Nephron (organoid): ENCODE data around the gene SLC35C1.

Source experiments
- H3K27ac Mint-ChIP-seq, 3 experiments: 2 replicates each; pipeline ENCODE4 v1.8.0; 2020; ENCODE audit warnings: mixed read lengths in 3 of 3, mild to moderate bottlenecking in 2 of 3, moderate library complexity in 1 of 3
- H3K27me3 Mint-ChIP-seq: 2 replicates; pipeline ENCODE4 v1.8.0; 2021; ENCODE audit warnings: low read depth, mild to moderate bottlenecking, moderate library complexity, mixed read lengths
- H3K36me3 Mint-ChIP-seq: 2 replicates; pipeline ENCODE4 v1.8.0; 2020; ENCODE audit warnings: low read depth, mixed read lengths
- H3K4me1 Mint-ChIP-seq: 2 replicates; pipeline ENCODE4 v1.8.0; 2020; ENCODE audit warnings: mixed read lengths
- H3K4me3 Mint-ChIP-seq, 3 experiments: 2 replicates each; pipeline ENCODE4 v1.8.0; 2020; ENCODE audit warnings: mild to moderate bottlenecking in 3 of 3, mixed read lengths in 3 of 3, moderate library complexity in 2 of 3
- H3K9me3 Mint-ChIP-seq: 2 replicates; pipeline ENCODE4 v1.8.0; 2020; ENCODE audit warnings: mixed read lengths
- TF ChIP-seq, protein P1 (sequence below), 3 experiments: fragments of 200-600 bp; sonication (generic); IDR thresholded peaks; one replicate each; pipeline ENCODE4 v1.5.0; 2021; ENCODE audit warnings: antibody characterized with exemption in 3 of 3; ENCODE audit not compliant: unreplicated experiment in 3 of 3

The SLC35C1 gene

DNA sequence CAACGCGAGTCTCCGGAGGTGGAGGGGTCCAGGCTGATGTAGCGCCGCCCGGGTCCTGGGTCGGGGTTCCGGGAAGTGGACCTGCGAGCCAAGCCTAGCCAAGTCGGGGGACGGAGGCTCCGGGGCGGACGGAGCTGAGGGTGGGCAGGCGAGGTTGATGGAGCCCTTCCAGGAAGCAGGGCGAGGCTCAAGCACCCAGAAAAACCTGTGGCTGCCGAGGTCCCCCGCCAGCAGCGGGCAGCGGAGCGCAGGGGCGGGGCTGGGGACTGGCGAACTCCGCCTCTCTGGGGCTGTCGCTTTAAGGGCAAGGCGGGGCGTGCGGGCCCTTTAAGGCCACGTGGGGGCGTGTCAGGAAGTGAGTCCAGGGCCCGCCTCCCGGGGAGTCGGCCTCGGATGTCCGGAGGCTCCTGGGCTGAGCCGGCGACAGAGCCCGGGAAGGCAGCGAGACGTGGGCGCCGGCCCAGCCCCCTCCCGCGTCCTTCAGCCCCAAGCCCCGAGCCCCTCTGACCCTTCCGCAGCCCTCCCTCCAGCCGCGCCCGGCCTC lies at the start of gene SLC35C1:
TSS of gene SLC35C1 (plus strand) at position 389 of the 544 bp plus-strand sequence. CDS start 653 bp downstream, outside the sequence.
- H3K36me3 Mint-ChIP-seq = peaks cover 5% of the 10 kb centered on the region
- peaks cover 28% of the 10 kb centered on the region for H3K4me1 Mint-ChIP-seq
- TF ChIP-seq, protein P1, sequence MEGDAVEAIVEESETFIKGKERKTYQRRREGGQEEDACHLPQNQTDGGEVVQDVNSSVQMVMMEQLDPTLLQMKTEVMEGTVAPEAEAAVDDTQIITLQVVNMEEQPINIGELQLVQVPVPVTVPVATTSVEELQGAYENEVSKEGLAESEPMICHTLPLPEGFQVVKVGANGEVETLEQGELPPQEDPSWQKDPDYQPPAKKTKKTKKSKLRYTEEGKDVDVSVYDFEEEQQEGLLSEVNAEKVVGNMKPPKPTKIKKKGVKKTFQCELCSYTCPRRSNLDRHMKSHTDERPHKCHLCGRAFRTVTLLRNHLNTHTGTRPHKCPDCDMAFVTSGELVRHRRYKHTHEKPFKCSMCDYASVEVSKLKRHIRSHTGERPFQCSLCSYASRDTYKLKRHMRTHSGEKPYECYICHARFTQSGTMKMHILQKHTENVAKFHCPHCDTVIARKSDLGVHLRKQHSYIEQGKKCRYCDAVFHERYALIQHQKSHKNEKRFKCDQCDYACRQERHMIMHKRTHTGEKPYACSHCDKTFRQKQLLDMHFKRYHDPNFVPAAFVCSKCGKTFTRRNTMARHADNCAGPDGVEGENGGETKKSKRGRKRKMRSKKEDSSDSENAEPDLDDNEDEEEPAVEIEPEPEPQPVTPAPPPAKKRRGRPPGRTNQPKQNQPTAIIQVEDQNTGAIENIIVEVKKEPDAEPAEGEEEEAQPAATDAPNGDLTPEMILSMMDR (IDR thresholded peaks at IDR 0.05; ENCODE audit: unreplicated experiment in 3 of 3) = no peak
- no peaks in the 10 kb centered on the region for H3K9me3 Mint-ChIP-seq
- H3K27me3 Mint-ChIP-seq = no peaks in the 10 kb centered on the region
- H3K4me3 Mint-ChIP-seq = peak within 1 kb of the TSS; percentile 97 to 99 (median 97)
- H3K27ac Mint-ChIP-seq = peak within 1 kb of the TSS; percentile 50 to 93 (median 90)

DNA sequence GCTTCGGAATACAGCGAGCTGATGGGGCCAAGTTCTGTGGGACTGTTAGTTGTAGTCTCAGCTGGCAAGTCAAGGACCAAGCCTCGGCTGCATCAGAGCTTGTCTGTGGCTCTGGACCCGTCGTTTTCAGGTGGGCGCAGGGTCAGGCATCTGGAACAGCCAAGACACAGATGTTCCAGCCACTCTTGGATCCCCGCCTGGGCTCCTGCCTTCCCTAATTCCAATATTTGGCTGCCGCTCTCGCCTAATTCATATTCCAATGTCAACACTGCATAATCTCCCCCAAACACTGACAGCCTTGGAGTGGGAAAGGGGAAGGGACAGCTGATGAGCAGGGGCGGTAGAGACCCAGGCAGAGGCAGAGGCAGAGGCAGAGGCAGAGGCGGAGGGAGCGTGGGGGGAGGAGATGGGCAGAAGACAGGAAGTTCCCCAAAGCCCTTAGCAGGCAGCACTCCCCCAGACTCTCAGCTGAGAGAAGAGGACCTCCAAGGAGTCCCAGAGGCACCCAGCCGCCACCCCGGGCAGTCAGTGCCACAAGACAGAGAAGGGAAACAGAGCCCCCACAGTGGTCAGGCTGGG lies 49.6 kb upstream of the SLC35C1 start:
- H3K27me3 Mint-ChIP-seq = peaks cover 19% of the 10 kb centered on the region
- H3K9me3 Mint-ChIP-seq = no peaks in the 10 kb centered on the region
- H3K27ac Mint-ChIP-seq = peak overlapping the region; percentile 70 to 89 (median 78)
- H3K36me3 Mint-ChIP-seq = no peaks in the 10 kb centered on the region
- peaks cover 46% of the 10 kb centered on the region for H3K4me1 Mint-ChIP-seq
- TF ChIP-seq, protein P1 (IDR thresholded peaks at IDR 0.05; ENCODE audit: unreplicated experiment in 3 of 3) = no peak
- peak overlapping the region in 1 of 3 experiments; percentile 8 for H3K4me3 Mint-ChIP-seq

DNA sequence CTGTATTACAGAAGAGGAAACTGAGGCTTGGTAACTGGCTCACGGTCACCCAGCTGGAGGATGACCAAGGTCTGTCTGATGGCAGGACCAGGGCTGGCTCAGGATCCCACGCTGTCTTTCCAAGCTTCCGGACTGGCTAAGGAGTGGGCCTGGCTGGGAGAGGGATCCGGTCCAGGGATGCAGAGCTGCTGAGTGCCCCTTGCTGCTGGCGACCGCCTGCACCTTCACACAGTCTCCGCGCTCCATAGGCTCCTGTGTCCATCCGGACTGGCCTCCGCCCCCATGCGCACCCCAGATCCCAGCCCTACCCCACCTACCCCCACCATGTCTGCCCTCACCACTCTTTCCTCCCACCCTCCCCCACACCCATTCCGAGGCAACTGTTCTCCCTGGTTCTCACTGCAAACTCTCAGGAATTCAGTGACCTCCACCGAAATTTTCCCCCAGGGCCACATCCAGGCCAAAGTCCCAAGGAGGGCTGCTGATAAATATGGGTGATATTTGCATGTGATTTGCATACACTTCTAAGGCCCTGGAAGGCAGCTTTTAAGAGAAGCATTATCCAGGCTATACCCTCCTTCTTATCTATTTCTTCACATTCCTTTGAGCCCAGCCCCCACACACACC lies 48.5 kb upstream of the SLC35C1 start:
- peaks cover 8% of the 10 kb centered on the region for H3K27me3 Mint-ChIP-seq
- peak overlapping the region in 2 of 3 experiments; percentile 10 to 43 for H3K27ac Mint-ChIP-seq
- no peaks in the 10 kb centered on the region for H3K9me3 Mint-ChIP-seq
- TF ChIP-seq, protein P1 (IDR thresholded peaks at IDR 0.05; ENCODE audit: unreplicated experiment in 3 of 3) = no peak
- H3K4me1 Mint-ChIP-seq = peaks cover 44% of the 10 kb centered on the region
- no peaks in the 10 kb centered on the region for H3K36me3 Mint-ChIP-seq
- no peak overlapping the region for H3K4me3 Mint-ChIP-seq

DNA sequence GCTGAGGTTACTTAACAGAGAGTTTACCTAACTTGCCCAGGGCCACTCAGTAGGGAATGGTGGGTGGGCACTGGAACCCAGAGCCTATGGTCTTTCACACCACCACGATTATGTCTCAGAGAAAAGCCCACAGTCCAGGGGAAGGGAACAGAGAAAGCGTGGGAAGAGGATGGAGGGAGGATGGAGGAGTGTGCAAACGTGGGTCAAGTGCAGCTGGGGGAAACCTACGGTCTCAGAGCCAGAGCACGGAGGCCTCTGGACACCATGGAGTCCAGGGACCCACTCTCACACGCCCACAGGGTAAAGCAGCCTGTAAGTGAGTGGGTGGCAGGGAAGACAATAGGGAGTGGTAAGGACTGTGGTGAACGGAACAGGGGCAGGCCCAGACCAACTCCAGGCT lies 47.3 kb upstream of the SLC35C1 start:
- TF ChIP-seq, protein P1 (IDR thresholded peaks at IDR 0.05; ENCODE audit: unreplicated experiment in 3 of 3) = no peak
- Mint-ChIP-seq H3K9me3 (no peaks in the 10 kb centered on the region), H3K27ac (no peak overlapping the region)

DNA sequence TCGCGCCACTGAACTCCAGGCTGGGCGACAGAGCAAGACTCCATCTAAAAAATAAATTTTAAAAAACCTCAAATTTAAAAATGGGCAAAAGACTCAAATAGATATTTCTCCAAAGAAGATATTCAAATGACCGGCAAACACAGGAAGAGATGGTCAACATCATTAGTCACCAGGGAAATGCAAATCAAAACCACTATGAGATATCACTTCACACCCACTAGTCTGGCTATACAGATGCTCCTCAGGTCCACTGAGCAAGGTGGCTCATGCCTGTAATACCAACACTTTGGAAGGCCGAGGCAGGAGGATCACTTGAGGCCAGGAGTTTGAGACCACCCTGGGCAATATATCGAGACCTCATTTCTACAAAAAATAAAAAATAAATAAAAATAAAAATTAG lies 43.3 kb upstream of the SLC35C1 start:
- Mint-ChIP-seq H3K27me3 (peaks cover 24% of the 10 kb centered on the region), H3K27ac (no peak overlapping the region), H3K9me3 (no peaks in the 10 kb centered on the region), H3K4me3 (no peak overlapping the region), H3K36me3 (no peaks in the 10 kb centered on the region), H3K4me1 (peaks cover 7% of the 10 kb centered on the region)
- TF ChIP-seq, protein P1 (IDR thresholded peaks at IDR 0.05; ENCODE audit: unreplicated experiment in 3 of 3) = no peak

More for the DNA sequence above, 47.3 kb upstream of the SLC35C1 start:
- H3K36me3 Mint-ChIP-seq = no peaks in the 10 kb centered on the region
- H3K4me1 Mint-ChIP-seq = peaks cover 38% of the 10 kb centered on the region
- no peak overlapping the region for H3K4me3 Mint-ChIP-seq
- peaks cover 8% of the 10 kb centered on the region for H3K27me3 Mint-ChIP-seq
